Neutrophil (primary cell): ENCODE measurements around the gene SUPT7L.
"Not testable (repeated sequence)": the region's sequence is repeated elsewhere in the genome, so short reads cannot be mapped to it uniquely, and the experiment has no call there.

Source experiments
- H3K27ac ChIP-seq: fragments of 200-600 bp; sonication (generic); 2 replicates; pipeline ENCODE4 v1.5.1; 2016; ENCODE audit warnings: mild to moderate bottlenecking, moderate library complexity
- H3K27me3 ChIP-seq: fragments of 200-600 bp; sonication (generic); 2 replicates; pipeline ENCODE4 v1.6.0; 2016; ENCODE audit warnings: mild to moderate bottlenecking
- H3K36me3 ChIP-seq: fragments of 200-600 bp; sonication (generic); 2 replicates; pipeline ENCODE4 v1.5.1; 2017
- H3K4me1 ChIP-seq, 2 experiments: fragments of 200-600 bp in 1 of 2; sonication (generic) in 1 of 2; 1 replicate in 1 of 2; 2 replicates in 1 of 2; pipeline versions ENCODE4 v1.5.1 to v1.6.1; 2013 to 2016; ENCODE audit warnings: low read depth in 1 of 2, low read length in 1 of 2, mild to moderate bottlenecking in 1 of 2, moderate library complexity in 1 of 2; ENCODE audit not compliant: control insufficient read depth in 1 of 2, insufficient read depth in 1 of 2
- H3K4me3 ChIP-seq, 2 experiments: fragments of 200-600 bp in 1 of 2; sonication (generic) in 1 of 2; 1 replicate in 1 of 2; 2 replicates in 1 of 2; pipeline ENCODE4 v1.5.1; 2013 to 2016; ENCODE audit warnings: low read depth in 1 of 2, low read length in 1 of 2, mild to moderate bottlenecking in 1 of 2, moderate library complexity in 1 of 2
- H3K9me3 ChIP-seq: fragments of 200-600 bp; sonication (generic); 2 replicates; pipeline ENCODE4 v1.5.1; 2016
- CTCF ChIP-seq: fragments of 200-600 bp; sonication (generic); IDR thresholded peaks from 2 replicates; pipeline ENCODE4 v1.5.1; 2016; ENCODE audit warnings: antibody characterized with exemption

SUPT7L gene

GRCh38 chr2:27697660-27698059 is 34.2 kb upstream of the SUPT7L start:
- Histone ChIP-seq H3K36me3 (peaks cover 62% of the 10 kb centered on the region), H3K27me3 (no peaks in the 10 kb centered on the region), H3K9me3 (peaks cover 3% of the 10 kb centered on the region), H3K27ac (no peak overlapping the region), H3K4me1 (no peaks in the 10 kb centered on the region), H3K4me3 (no peak overlapping the region)
- no peak for TF ChIP-seq CTCF

DNA sequence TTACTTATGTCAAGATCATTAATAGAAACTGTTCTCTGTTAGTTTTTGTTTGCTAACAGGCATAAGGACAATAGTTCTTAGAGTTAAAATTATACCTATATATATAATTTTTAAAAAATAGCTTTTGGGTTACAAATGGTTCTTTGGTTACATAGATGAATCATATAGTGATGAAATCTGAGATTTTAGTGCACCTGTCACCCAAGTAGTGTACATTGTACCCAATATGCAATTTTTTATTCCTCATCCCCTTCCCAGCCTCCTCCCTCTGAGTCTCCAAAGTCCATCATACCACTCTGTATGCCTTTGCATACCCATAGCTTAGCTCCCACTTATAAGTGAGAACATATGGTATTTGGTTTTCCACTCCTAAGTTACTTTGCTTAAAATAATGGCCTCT is 26.6 kb upstream of the SUPT7L start:
- H3K9me3 ChIP-seq: peaks cover 3% of the 10 kb centered on the region
- H3K36me3 ChIP-seq: peaks cover 85% of the 10 kb centered on the region
- H3K27me3 ChIP-seq: no peaks in the 10 kb centered on the region
- H3K4me3 ChIP-seq: no peak overlapping the region
- H3K27ac ChIP-seq: no peak overlapping the region
- no peaks in the 10 kb centered on the region for H3K4me1 ChIP-seq
- TF ChIP-seq CTCF: no peak

GRCh38 chr2:27689424-27689823 is 26.0 kb upstream of the SUPT7L start:
- no peak for TF ChIP-seq CTCF
- Histone ChIP-seq H3K4me1 (no peaks in the 10 kb centered on the region), H3K36me3 (peaks cover 85% of the 10 kb centered on the region), H3K27me3 (no peaks in the 10 kb centered on the region), H3K9me3 (peaks cover 3% of the 10 kb centered on the region), H3K27ac (no peak overlapping the region), H3K4me3 (no peak overlapping the region)

DNA sequence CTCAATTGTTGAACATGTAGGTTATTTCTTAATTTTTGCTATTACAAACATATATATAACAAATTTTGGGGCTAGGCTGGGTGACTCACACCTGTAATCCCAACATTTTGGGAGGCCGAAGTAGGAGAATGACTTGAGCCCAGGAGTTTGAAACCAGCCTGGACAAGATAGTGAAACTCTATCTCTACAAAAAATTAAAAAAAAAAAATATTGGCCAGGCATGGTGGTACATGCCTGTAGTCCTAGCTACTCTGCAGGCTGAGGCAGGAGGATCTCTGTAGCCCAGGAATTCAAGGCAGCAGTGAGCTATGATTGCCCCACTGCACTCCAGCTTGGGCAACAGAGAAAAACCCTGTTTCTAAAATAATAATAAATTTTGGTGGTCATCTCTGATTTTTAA is 23.8 kb upstream of the SUPT7L start:
- H3K9me3 ChIP-seq: no peaks in the 10 kb centered on the region
- no peaks in the 10 kb centered on the region for H3K27me3 ChIP-seq
- no peak overlapping the region for H3K4me3 ChIP-seq
- peaks cover 79% of the 10 kb centered on the region for H3K36me3 ChIP-seq
- no peak overlapping the region for H3K27ac ChIP-seq
- TF ChIP-seq CTCF: no peak
- no peaks in the 10 kb centered on the region for H3K4me1 ChIP-seq

- H3K9me3 ChIP-seq: no peaks in the 10 kb centered on the region
- peaks cover 86% of the 10 kb centered on the region for H3K36me3 ChIP-seq
- no peaks in the 10 kb centered on the region for H3K27me3 ChIP-seq
- H3K4me3 ChIP-seq: no peak overlapping the region
- no peak overlapping the region for H3K27ac ChIP-seq
- H3K4me1 ChIP-seq: no peaks in the 10 kb centered on the region
- no peak for TF ChIP-seq CTCF
These were observed 22.2 kb upstream of the SUPT7L start for GRCh38 chr2:27685577-27685976.

DNA sequence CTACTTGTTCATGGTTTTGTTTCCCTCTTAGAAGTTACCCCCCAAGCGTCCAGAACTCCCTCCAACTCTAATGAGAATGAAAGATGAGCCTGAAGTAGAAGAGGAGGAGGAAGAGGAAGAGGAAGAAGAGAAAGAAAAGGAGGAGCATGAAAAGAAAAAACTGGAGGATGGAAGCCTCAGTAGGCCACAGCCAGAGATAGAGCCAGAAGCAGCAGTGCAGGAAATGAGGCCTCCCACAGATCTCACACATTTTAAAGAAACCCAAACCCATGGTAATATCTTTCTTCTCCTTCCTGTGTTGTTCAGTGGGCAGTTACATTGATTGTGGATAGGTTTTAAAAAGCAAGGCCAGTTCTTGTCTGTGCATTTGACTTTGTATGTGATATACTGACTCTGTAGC is 21.6 kb upstream of the SUPT7L start:
- peaks cover 86% of the 10 kb centered on the region for H3K36me3 ChIP-seq
- H3K4me1 ChIP-seq, H3K4me3 ChIP-seq, H3K9me3 ChIP-seq, H3K27me3 ChIP-seq, H3K27ac ChIP-seq: not testable (repeated sequence)
